Measurements from ENCODE around the gene TPPP2.

- no peak for TF ChIP-seq ZFP3 (CRISPR knock-in tag; IDR thresholded peaks at IDR 0.05)
- TF ChIP-seq TCF4 (CRISPR knock-in tag; IDR thresholded peaks at IDR 0.05; ENCODE audit: borderline replicate concordance) = no peak
- no peak for TF ChIP-seq ZNF70 (CRISPR knock-in tag; IDR thresholded peaks at IDR 0.05)
- TF ChIP-seq RARB (CRISPR knock-in tag; IDR thresholded peaks at IDR 0.05) = no peak
- TF ChIP-seq PATZ1 (CRISPR knock-in tag; IDR thresholded peaks at IDR 0.05; ENCODE audit: borderline replicate concordance) = no peak
- no peak for TF ChIP-seq CSDC2 (CRISPR knock-in tag; IDR thresholded peaks at IDR 0.05)
- no peak for TF ChIP-seq TOX (CRISPR knock-in tag; IDR thresholded peaks at IDR 0.05; ENCODE audit: borderline replicate concordance)
- TF ChIP-seq TSHZ2 (CRISPR knock-in tag; IDR thresholded peaks at IDR 0.05) = no peak
Observed at GRCh38 chr14:21015312-21015711, 14.7 kb upstream of the TPPP2 start.

All from SK-N-SH treated with all-trans-retinoic acid at 6 μM for 48 hours (cell line).